Activated CD4-positive, alpha-beta T cell treated with anti-CD3 and anti-CD28 coated beads, Interleukin-2, amount 50 U/mL, for 4 hours (primary cell): ENCODE measurements around the gene ANXA4.

Experiments used
- DNase-seq, 2 experiments: peaks; one replicate each; pipeline ENCODE4 v3.0.0-alpha.2; 2020

The ANXA4 gene

DNA sequence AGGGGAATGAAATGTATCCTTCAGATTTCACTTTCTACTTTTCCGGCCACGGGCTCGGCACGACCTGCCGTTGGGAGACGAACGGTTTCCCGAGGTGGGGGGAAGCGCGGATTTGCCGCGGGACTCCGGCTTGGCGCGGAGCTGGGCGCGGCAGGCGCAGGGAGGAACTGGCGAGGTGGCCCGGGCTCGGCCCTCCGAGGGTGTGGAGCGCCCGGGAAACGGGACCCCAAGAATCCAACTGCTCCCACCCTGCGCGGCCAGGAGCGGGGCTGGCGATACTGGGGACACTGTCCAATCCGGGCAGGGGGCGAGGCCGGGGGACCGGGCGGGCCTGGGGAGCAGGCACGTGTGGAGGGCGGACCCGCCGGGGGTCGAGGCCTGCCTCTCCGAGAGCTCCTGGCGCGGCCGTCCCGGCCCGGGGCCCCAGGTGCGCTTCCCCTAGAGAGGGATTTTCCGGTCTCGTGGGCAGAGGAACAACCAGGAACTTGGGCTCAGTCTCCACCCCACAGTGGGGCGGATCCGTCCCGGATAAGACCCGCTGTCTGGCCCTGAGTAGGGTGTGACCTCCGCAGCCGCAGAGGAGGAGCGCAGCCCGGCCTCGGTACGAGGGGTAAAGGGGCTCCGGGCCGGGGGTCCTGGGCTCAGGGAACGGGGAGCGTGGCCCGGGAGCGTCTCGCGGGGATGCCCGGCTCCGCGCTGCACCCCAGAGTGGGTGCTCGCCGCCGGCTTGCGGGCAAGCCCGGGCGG is at the start of gene ANXA4:
Gene ANXA4, plus strand, starts transcription at position 560 of the 747 bp plus-strand sequence. CDS start 39,432 bp downstream, outside the sequence.
- DNase-seq, result peak; percentile 48 to 49

DNA sequence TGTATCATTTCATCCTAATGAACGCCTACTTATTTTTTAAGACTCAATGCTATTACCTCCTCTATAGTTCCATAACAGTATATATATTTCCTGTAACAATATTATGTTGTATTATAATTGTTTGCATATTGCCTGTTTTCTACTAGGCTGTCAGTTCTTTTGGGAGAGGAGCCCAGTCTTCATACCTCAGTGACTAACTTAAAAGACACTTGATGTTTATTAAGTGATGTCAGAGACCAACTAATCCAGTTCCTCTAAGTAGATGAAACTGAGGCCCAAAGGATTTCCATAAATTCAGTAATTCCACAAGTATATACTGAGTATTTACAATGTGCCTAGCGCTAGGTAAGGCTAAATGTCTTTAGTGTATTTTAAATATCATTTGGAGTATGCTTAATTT is 49.5 kb upstream of the ANXA4 start:
- DNase-seq, result no peak

DNA sequence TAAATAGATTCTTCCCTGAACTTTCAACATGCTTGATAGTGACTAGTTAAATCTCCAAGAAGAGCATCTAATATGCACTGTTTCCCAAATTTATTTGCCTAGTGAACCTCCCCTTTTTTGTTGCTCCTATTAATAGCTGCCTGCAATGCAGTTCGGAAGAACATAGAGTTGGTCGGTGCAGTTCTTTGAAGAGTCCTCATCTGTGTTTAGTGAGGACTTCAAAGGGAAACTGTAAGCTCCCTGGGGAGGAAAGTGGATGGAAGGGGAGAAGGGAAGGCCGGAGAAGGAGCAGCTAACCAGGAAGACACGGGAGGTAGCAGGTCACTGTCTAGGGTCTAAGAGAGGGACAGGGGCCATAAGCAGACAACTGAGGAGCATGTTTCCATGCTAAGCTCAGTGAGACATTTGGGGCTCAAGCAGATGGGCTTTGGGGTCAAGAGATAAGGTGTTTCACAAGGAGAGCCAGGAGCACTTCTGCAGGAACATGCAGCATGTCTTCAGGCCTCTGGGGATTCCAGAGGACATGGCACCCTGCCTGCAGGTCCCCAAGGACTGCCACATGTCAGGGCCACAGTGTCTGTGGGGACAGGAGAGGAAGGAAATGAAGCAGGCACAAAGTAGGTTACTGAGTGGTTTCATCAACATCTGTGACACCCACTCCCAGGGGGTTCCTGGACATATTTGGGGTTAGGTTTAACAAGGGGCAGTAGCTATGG is 48.7 kb upstream of the ANXA4 start:
- no peak for DNase-seq

DNA sequence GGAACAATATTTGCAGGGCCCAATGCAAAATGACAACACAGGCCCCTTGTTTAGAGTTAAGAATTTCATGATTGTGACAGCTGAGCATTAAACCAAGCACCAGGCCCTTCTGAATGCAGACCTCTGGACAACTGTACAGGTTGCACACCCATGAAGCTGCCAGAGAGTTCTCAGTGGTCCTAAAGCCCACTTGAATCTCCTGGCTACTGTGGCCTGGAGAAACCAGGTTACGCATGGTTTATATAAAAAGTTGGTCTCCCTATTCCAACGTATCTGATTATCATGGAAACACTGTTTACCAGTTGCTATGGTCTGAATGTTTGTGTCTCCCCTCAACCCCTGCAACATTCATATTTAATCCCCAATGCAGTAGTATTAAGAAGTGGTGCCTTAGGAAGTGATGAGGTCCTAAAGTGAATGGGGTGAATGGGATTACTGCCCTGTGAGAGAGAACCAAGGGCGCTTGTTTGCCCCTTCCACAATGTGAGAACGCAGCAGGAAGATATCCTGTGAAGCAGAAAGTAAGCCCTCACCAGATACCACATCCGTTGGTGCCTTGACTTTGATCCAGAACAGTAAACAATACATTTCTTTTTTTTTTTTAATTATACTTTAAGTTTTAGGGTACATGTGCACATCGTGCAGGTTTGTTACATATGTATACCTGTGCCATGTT is 48.0 kb upstream of the ANXA4 start:
- DNase-seq, result no peak

DNA sequence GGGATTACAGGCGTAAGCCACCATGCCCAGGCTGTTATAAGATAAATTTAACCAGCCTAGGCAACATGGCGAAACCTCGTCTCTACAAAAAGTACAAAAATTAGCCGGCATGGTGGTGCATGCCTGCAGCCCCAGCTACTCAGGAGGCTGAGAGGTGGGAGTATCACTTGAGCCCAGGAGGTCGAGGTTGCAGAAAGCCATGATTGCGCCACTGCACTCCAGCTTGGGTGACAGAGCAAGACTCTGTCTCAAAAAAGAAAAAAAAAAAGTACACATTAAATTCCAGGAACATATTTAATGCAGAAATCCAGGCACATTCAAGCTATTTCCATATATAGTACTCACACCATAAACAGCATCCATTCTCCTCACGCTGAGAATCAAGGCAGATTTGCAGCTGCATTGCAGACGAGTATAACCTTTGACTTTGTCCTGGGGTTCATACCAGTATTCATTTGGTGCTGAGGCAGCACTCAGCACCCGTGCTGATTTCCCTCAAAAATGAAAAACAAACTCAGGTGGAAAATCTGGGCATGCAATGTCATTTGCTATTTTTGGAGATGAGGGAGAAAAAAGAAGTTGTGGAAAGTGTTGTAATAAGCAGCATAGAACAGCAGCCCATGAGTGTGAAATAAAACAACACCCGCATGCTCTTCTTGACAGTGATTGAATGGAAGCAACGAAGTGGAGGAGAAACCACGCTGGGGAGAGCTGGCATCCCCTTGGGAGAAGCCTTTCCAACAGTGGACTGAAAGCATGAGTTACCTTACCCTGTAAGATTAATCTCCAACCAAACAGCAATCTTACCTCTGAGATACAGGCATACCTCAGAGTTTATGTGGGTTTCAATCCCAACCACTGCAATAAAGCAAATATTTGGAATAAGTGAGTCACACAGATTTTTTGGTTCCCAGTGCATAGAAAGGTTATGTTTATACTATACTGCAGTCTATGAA is 46.8 kb upstream of the ANXA4 start:
- DNase-seq, result no peak

DNA sequence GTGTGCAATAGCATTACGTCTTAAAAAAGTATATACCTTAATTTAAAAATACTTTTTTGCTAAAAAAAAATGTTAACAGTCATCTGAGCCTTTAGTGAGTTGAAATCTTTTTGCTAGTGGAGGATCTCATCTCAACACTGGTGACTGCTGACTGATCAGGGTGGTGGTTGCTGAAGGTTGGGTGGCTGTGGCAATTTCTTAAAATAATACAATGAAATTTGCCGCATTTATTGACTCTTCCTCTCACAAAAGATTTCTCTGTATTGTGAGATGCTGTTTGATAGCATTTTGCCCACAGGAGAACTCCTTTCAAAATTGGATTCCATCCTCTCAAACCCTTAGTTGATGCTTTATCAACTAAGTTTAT is 46.1 kb upstream of the ANXA4 start:
- DNase-seq, result no peak

DNA sequence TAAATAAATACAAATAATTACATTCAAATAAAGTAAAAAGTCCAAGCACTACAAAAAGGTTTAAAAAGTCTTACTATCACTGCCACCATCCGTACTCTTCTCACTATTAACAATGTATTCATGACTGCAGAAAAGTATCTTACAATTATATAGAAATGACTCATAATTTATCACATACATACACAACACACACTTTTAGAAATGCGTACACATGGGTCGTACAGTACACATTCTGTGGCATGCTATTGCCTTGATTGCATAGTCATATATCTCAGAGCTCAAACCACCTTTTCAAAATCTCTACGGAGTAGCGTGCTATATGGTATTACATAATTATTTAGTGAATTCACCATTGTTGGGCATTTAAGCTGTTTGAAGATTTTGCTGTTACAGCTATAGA is 41.6 kb upstream of the ANXA4 start:
- no peak for DNase-seq

DNA sequence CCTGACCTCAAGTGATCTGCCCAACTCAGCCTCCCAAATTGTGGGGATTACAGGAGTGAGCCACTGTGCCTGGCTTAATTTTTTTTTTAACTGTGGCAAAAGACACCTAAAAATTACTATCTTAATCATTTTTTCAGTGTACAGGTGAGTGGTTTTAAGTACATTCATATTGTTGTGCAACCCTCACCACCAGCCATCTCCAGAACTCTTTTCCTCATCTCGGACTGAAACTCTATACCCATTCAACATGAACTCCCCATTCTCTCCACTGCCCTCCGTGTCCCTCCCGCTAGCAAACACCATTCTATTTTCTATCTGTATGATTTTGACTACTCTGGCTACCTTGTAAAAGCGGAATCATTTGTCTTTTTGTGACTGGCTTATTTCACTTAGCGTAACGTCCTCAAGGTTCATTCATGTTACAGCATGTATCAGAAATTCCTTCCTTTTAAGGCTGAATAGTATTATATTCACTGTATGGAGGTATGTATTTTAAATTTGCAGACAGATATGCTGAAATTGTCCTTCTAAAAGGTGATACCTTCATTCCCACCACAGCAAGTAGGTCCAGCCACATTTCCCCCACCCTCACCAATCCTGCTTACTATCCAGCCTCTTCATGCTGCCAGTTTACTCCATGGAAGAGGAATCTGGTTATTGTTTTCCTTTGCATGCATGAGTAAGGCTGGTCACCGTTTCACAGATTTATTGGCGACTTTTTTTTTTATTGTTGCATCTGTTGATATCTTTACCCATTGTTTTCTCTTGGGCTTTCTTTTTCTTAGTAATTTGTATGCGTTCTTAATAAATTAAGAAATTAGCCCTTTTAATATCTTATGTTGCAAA is 40.6 kb upstream of the ANXA4 start:
- DNase-seq, result no peak

DNA sequence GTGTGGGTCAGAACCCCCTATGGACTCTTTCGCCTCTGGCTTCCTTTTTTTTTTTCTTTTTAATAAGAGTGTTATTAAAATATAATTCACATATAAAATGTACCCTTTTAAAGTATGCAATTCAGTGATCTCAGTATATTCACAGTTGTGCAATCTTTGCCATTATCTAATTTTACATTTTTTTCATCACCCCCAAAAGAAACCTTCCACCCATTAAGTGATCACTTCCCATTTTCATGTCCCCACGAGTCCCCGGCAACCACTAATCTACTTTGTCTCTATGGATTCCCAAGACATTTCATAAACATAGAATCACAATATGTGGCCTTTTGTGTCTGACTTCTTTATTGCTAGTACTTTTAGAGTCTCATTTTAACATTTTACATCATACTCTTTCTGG is 38.7 kb upstream of the ANXA4 start:
- no peak for DNase-seq

DNA sequence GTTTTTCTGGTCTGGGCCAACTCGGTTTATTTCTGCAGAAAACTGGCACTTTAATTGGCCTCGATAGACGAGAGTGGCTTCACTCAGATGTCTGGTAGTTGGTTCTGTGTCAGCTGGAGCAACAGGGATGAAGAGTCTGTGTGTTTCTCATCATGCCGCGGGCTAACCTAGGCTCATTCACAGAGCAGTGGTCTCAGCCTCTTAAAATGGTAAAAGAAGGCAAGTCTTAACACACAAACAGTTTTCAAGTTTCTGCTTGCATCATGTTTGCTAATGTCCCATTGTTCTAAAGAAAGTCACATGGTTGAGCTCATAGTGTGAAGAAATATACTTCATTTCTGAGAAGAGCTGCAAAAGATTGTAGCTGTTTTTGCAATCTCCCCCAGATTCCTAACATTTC is 37.5 kb upstream of the ANXA4 start:
- DNase-seq, result no peak

DNA sequence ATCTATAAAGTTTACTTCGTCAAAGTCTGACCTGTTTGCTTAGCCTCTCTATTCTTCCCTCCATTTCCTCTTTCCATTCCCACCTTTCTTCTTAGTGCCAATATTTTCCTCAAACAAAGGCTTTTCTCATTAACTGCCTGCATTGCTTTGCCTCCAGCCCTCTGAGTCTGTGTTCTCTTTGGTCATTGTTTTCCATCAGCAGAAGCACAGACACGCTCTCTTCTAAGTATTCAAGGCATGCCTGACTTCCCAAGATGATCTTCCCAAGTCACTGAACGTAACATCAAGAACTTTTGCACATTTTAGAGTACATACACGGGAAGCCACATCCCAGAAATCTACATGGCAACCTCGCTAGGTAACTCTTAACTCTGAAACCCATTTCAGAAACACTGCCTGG is 32.6 kb upstream of the ANXA4 start:
- DNase-seq, result no peak

DNA sequence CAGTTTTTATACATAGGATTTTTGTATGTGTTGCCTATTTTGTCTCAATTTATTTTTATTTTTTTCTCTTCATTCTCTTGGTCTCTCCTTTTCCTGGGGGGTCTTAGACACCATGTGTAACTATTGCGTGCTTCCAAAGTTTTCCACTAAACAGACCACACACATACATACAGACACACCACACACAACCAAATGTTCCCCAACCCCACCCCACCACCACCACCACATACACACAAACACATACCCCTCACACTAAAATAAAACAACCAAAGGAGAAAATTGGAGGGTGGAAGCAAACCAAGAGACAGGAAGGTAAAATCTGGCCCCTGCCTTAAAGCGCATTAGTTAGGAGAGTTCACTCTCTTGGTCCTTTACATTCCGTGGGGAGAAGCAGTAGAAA is 30.0 kb upstream of the ANXA4 start:
- DNase-seq, result no peak

DNA sequence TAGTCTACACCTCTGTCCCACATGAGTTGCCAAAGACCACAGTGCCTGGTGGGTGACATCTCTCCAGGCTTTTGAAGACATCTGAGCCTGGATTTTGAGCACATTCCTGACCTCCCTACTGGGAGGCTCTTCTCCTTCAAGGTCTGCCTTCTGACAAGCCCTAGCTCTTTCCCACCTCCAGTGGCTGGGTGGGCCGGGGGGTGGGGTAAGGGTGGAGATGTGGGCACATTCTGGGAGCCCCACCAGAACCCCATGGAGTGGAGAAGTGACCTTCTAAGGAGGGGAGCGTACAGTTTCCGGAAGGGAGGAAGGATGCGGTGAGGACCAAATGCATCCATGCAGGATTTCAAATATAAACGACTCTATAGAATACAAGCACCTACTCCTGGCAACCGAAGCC is 27.9 kb upstream of the ANXA4 start:
- DNase-seq, result no peak

DNA sequence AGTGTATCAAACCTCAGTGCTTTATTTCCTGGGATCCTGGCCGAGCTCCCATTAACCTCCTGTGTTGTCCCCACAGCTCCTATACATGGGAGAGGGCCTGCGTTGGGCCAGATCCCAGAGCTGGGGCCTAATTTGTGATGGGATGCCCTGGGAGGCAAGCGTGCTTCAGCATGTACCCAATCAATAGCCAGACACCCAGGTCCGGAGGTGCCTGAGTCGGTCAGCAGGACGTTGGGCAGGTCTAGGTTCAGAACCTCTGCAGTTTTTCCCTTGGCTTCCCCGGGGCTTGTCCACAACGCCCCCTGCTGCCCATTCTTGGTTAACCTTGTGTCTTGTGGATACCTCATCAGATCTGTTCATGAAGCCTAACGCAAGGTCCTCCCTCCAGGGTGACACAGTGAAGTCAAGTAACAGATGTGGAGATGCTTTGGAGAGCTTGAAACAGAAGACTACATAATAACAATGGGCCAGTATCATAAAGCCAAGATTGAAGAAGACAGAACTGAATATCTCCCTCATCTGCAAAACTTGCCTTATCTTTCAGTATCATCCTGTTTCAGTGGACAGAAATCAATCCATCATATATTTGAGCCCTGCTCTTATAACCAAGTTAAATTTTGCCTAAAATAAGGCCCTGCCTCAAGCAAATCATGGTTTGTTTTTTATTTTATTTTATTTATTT is 27.3 kb upstream of the ANXA4 start:
- peak; percentile 88 to 91 for DNase-seq

DNA sequence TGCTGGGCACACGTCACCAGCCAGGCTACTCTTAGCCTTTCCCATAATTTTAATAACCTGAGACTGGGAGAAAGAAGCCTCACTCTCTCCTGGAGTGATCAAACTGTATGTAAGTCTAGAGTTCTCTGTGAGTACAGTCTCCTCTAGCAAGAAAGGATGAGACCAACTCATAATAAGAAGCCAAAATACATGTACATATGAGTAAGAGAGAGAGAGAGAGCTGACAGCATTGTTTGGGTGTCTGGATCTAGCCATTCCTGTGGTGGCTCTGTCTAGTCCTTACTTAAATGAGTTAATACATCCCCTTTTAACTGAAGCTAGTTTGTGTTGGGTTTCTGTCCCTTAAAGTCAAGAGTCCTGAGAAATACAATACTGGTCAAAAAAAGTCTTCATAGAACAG is 26.0 kb upstream of the ANXA4 start:
- no peak for DNase-seq

DNA sequence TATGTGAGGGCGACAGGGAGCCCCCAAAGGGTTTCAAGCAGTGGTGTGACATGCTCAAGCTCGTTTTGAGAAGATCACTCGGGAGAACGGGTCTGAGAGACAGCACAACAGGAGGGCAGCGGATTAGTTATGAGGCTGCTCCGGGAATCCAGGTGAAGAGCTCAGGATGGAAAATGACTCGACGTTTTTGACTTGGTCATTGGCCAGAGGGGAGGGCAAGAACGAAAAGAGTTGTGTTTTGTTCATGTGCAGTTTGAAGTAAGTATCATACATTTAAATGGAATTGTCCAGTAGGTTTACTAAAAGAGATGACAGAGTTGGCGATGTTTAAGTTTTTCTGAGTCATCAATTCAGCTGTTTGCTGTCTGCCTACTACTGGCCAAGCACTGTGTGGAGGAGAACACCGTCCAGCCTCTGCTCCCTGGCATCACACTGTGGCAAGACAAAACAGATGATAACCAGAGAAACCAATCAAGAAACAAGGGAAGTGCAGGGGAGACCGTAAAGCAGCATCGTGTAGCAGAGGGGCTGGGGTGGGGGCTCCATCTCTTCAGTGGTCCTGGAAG is 25.3 kb upstream of the ANXA4 start:
- DNase-seq, result no peak

DNA sequence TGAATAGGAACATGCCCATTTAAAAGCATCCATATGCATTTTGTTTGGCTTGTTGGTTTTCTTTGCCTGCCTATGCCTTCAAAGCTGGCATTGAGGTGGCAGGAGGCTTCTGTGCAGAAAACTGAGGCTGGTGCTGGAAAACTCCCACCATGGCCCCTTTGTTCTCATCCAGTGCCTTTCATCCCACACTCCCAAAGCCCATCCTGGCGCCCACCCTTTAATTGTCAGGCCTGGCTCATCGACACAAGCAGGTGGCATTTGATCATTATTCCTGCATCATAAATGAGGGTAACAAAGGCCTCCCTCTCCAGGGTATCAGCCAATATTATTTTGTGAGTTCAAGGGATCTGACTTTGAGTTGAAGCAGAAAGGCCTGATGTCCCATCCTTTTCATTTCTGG is 24.7 kb upstream of the ANXA4 start:
- DNase-seq, result no peak

DNA sequence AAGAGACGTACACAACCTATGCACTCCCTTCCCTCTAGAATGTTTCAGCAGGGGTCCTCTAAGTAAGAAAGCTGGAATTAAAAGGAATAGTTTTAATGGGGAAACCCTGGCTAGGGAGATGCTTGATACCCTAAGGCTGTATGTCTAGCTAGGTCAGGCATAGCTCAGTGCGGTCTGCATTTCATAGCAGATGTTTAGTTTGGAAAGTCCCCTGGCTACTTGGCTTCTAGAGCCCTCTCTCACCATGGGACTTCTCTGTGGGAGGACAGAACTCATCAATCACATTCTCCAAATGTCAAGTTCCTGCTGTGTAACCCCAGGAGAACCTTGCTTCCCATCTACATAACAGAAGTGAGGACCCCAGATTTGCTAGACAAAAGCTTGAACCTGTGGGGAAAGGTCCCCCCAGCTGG is 24.1 kb upstream of the ANXA4 start:
- no peak for DNase-seq

DNA sequence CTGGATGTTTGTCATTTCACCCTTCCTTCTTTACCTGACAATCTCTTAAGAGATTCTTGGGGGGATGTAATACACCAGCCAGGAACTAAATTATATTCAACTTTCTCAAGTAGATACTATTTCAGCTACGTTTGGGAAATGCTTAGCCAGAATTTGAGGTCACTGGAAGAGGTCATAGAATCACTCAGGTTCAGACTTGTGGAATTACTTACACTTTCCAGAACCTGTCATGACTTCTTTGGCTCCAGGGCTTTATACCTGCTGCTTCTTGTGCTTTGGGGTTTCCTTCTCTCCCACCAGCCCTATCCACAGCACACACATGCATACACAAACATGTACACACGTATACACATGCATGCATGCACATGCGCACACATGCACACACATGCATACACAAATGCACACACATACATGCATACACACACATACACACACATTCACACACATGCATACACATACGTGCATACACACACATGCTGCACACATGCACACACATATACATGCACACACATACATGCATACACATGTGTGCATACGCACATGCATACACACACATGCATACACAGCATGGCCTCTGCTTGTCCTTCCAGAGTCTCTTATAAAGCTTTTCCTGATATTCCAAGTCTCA is 23.5 kb upstream of the ANXA4 start:
- DNase-seq, result no peak

DNA sequence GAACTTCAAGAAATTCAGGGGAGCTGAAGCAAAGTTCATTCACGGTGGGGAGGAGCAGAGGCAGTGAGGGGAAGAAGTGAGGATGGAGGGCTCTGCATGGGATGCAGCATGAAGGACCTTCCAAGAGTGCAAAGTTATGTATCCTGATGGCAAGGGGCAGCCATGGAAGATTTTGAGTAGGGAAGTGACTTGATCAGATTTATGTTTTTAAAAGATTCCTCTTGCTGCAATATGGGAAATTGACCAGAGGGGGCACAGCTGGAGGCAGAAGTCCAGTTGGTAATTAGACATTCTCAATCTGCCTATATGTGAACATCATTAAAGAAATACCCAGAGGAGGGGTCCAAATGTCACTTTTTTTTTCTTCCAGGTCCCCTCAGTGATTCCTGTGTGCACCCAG is 21.5 kb upstream of the ANXA4 start:
- no peak for DNase-seq

DNA sequence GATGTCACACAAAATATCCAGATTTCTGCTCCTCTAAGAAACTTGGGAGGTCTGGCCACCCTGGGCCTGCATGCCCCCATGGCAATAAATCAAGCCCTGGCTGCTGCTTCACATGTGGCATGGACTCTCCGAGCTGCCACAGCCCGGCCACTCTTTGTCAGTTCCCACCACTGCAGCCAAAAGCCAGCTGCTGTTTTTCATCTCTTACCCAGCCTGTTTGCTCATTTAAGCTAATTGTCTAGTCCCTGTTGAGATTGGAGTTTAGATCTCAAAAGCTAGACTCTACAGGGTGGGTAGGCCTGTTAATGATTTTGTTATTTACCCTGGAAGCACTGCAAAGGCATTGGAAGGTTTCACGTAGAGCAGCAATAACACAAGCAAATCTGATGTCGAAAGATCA is 20.9 kb upstream of the ANXA4 start:
- no peak for DNase-seq
